A172 (cell line): Measurements from ENCODE around the gene PALD1. TPM values are rescaled to one million over a fixed set of nuclear protein-coding genes. Genes with fewer than 3 reads are reported as not detected.
"Not testable (repeated sequence)": the region's sequence is repeated elsewhere in the genome, so short reads cannot be mapped to it uniquely, and the experiment has no call there.

Source experiments
- DNase-seq: peaks from one replicate; pipeline ENCODE4 v3.0.0-alpha.2; 2015; ENCODE audit warnings: low spot score
- total RNA-seq: library from RNA; depleted of rRNA; stranded (reverse); fragments of >200 nt; shearing (Covaris generic); gene quantifications from 2 replicates; pipeline ENCODE4 v1.2.3, GENCODE V29; 2014; rRNA removed

PALD1 gene
- total RNA-seq, 1 experiment from 2014 or later = 5.8 TPM

DNA sequence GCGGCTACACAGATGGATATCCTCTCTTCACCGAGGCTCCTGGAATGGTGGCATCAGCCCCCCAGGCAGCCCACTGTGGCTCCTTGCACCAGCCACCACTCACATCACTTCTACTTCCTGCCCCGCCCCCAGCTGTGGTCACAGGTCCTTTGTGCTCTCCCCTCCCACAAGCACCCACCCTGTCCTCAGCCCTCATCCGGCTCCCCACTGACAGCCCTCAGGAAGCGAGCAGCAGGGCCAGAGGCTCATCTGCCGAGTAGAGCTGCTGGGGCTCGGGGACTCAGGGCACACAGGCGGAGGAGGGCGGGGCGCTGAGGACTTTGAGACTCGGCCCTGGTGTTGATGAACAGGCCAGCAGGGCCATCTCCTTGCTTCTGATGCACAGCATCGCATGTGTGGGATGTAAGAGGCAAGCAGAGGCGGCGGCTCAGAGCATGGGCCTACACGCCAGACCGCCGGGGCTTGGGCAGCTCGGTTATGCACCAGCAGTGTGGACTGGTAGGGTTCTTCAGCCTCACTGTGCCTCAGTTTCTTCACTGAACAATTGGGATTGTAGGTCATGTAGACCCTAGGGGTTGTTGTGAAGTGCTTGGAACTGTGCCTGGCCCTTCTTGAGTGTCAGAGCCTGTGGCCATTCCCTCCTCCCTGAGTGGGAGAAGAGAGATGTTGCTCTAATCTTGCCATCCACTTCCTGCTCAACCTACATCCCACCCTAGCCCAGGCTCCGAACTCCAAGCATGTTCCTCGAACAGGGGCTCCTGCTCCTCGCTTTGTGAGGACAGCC, 124.3 kb downstream of the PALD1 start, which contains the start of gene PRF1:
Gene PRF1 (minus strand): TSS at position 77 of the 784 bp plus-strand sequence. CDS start 1,839 bp downstream, outside the sequence.
- no peak for DNase-seq

DNA sequence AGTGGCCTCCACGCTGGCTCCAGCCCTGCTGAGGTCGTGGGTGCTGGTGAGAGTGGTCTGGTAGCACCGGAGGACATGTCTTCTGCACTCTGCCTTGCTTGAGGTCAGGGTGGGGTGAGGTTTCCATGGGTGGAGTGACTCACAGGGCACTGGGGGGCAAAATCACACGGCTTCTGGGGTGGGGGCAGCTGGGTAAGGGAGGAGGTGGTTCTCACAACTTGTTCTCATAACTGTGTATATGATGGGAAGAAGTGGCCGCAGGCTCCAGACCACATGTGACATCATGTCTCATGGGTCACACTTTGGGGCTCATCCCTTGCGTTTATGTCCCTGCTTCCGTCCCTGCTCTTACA, 124.9 kb downstream of the PALD1 start:
- no peak for DNase-seq

DNA sequence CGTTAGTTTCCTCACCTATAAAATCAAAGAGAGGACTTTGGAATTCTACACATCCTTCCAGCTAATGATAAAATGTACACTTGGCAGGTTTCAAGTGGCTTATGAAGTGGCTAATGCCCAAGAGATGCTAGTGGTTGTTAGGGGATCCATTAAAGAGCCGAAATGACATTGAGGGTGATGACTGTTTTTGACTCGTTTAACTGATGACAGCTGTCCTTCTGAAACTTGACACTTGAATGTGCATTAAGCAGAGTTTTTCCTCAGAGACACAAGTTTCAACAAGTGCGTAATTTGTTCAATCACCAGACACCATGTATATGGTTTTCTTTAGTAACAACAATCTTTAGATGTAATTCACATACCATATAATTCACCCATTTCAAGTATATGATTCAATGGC, 125.5 kb downstream of the PALD1 start:
- no peak for DNase-seq

DNA sequence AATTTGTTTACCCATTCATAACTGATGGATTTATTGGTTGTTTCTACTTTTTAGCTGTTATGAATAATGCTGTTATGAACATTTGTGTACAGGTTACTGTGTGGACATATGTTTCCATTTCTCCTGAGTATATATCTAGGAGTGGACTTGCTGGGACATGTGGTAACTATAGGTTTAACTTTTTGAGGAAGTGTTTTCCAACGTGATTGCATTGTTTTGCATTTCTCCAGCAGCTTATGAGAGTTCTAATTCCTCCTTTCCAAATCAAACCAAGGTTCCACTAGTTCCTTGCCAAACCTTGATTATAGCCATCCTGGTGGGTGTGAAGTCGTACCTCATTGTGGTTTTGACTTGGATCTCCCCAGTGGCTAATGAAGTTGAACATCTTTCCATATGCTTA, 126.6 kb downstream of the PALD1 start:
- no peak for DNase-seq

DNA sequence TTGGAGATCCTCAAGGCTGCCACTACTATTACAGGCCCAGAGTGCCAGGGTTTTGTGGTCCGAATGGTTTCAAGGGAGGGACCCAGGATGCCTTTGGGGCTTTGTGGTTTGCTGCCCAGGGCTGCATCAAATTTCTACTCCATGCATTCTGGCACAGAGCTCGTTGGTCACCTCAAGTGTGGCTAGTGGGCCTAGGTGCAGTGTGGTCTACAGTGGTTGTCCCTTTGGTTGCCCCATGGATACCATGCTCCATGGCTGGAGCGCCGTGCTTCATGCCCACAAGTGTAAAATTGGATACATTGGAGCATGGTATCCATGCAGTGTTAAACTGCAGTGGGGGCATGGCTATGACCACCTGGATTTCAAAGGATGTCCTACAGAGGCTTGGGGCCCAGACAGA, 129.4 kb downstream of the PALD1 start:
- no peak for DNase-seq

DNA sequence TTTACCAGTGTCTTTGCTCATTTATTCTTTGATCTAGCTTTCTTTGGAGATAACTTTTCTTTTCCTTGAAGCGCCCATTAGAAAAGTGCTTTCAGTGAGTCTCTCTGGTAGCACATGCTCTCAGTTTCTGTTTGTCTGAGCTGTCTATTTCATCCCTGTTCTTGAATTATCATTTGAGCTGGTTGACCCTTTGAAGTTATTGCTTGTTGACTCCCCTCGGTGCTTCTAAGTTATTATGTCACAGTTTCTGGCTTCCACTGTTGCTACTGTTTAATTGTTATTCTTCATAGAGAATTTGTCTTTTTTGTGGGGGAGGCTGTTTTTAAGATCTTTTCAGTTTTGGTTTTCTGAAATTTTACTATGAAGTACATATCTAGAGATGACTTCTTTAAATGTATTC, 135.4 kb downstream of the PALD1 start:
- no peak for DNase-seq

DNA sequence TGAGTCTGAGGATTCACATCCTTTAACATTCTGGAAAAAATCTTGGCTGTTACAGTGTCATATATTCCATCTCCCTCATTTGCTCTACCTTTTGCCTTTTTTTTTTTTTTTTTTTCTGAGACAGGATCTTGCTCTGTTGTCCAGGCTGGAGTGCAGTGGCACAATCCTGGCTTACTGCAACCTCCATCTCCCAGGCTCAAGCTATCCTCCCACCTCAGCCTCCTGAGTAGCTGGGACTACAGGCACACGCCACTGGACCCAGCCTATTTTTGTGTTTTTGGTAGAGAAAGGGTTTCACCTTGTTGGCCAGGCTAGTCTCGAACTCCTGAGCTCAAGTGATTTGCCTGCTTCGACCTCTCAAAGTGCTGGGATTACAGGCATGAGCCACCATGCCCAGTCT, 135.8 kb downstream of the PALD1 start:
- not testable (repeated sequence) for DNase-seq

DNA sequence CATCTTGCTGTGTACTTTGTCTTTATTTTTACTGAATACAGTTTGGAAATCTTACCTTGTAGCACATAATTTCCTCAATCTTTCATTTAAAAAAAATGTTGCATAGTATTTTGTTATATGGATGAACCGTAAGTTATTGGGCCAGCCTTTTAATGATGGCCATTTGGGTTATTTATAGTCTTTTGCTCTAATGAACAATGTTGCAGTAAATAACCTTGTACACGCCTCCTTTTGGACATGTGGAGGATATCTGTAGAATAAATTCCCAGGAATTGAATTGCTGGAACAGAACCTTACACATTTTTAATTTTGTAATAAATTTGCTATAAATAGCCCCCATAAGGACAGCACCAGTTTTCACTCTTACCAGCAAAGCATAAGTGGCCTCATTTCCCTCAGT, 136.6 kb downstream of the PALD1 start:
- no peak for DNase-seq

DNA sequence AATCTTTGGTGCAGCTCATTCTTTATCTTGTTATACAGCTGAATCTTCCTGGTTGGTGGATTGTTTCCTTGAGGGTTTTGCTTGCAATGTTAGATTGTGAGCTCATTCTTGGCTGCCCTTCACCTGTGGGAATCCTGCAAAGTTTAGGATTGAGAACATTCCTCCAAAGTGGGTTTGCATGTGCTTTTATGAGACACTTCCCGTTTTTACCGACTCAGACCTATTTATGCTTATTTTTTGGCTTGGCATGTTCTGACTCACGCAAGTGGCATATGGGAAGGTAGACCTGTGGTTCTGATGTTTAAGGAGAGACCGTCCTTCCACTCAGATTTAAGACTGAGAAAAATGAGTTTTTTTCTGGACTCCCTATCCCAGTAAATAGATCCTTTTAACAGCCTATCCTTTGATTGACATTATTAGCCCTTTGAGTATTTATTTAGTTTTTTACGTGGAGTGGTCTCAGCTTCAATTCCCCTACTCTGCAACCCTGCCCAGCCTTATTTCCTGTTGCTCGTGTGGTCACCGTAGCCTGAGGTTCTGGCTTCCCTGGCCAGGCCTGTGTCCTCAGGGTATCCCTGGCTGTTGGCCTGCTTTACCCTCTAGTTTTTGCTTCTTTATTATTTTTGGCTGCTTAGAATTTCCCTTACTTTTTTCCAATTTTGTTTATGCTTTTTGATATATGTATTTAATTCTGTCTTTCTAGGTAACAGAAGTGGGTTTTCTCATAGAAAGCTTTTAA, 137.4 kb downstream of the PALD1 start:
- DNase-seq = no peak

DNA sequence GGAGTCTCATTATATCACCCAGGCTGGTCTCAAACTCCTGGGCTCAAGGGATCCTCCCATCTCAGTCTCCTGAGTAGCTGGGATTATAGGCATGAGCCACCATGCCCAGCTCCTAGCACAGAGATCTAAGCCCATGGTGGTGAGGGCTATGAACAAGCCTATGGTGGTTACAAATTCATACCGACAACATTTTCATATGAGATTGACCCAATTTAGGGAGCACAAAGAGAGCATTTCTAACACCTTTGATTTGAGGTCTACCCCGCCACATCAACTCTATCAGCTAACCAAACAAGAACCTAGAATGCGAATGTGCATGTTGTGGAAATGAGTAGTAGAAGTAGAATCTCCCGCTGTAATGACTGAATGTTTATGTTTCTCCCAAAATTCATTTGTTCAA, 138.2 kb downstream of the PALD1 start:
- DNase-seq = no peak

Other genes with a start within 250 kb of the PALD1 start
- 184 and 272 TPM in 2 replicates for gene PPA1, start 245.3 kb upstream of the PALD1 start, total RNA-seq
- 0.02 TPM in 1 of 2 replicates, not detected in the other for gene NPFFR1, start 194.8 kb upstream of the PALD1 start, total RNA-seq
- gene LRRC20, start 96.1 kb upstream of the PALD1 start, total RNA-seq = 4.1 and 6.3 TPM in 2 replicates
- gene EIF4EBP2, start 74.6 kb upstream of the PALD1 start, total RNA-seq = 30.2 and 31.6 TPM in 2 replicates
- not detected in 2 replicates for gene NODAL, start 37.1 kb upstream of the PALD1 start, total RNA-seq
- not detected in 2 replicates for gene PRF1, start 124.0 kb downstream of the PALD1 start, total RNA-seq
- gene ADAMTS14, start 193.7 kb downstream of the PALD1 start, total RNA-seq = 0.31 TPM in 1 of 2 replicates, not detected in the other